ENCODE data around the gene HBS1L. TPM values are rescaled to one million over a fixed set of nuclear protein-coding genes. Genes with fewer than 3 reads are reported as not detected.

HBS1L gene
- total and polyA plus RNA-seq, 9 donors: 25.4 to 68.1 (median 55.9) TPM

GRCh38 chr6:135048915-135049314 is 5.7 kb downstream of the HBS1L start:
- no peaks in the 10 kb centered on the region for H3K36me3 ChIP-seq
- no peak overlapping the region for H3K27ac ChIP-seq
- H3K9me3 ChIP-seq: no peaks in the 10 kb centered on the region
- DNase-seq: no peak
- 74 to 98% (median 97%) methylated on average over 2 of the region's 2 CpGs for WGBS, 3 donors
- H3K4me3 ChIP-seq: no peak overlapping the region
- TF ChIP-seq EP300 (IDR thresholded peaks at IDR 0.05) (no peak), CTCF (IDR thresholded peaks at IDR 0.05) (no peak), POLR2A (IDR thresholded peaks at IDR 0.05) (no peak)
- H3K4me1 ChIP-seq (ENCODE audit: insufficient read depth): peaks cover 3% of the 10 kb centered on the region
- intact Hi-C loops (cut with DNase I): no loop called here
- H3K27me3 ChIP-seq: no peaks in the 10 kb centered on the region

DNA sequence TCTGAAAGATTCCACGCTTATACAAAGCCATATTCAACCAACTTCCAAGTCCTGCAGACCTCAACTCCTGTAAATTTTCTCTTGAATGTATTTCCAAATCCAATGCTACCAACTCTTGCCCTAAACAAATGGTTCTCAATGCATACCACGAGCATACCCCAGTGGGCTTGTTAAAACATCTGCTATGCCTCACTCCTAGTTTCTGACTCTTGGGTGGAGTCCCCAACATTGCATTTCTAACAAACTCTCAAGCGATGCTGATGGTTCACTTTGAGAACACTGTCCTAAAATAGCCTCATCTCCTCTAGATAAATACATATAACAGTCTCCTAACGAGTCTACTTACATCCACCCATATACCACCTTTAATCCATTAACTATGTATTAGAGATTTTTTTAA is 7.3 kb downstream of the HBS1L start:
- Histone ChIP-seq H3K4me1 (ENCODE audit: insufficient read depth) (peaks cover 3% of the 10 kb centered on the region), H3K4me3 (no peak overlapping the region), H3K9me3 (no peaks in the 10 kb centered on the region), H3K36me3 (no peaks in the 10 kb centered on the region), H3K27me3 (no peaks in the 10 kb centered on the region), H3K27ac (no peak overlapping the region)
- 90 to 91% (median 91%) methylated on average over 4 of the region's 4 CpGs for WGBS, 3 donors
- DNase-seq: no peak
- intact Hi-C loops (cut with DNase I): no loop called here
- TF ChIP-seq CTCF (IDR thresholded peaks at IDR 0.05) (no peak), POLR2A (IDR thresholded peaks at IDR 0.05) (no peak)

- 57 to 72% (median 66%) methylated on average over 2 of the region's 2 CpGs for WGBS, 3 donors
Measured at GRCh38 chr6:135046912-135047311, 7.7 kb downstream of the HBS1L start.

GRCh38 chr6:135044639-135045038 is 10.0 kb downstream of the HBS1L start:
- peaks cover 1% of the 10 kb centered on the region for H3K4me1 ChIP-seq (ENCODE audit: insufficient read depth)
- WGBS, 3 donors: 74 to 80% (median 78%) methylated on average over 3 of the region's 3 CpGs
- no peaks in the 10 kb centered on the region for H3K36me3 ChIP-seq
- no peak overlapping the region for H3K27ac ChIP-seq
- no peak for DNase-seq
- no peaks in the 10 kb centered on the region for H3K9me3 ChIP-seq
- intact Hi-C loops (cut with DNase I): no loop called here
- no peaks in the 10 kb centered on the region for H3K27me3 ChIP-seq
- TF ChIP-seq EP300 (IDR thresholded peaks at IDR 0.05) (no peak), POLR2A (IDR thresholded peaks at IDR 0.05) (no peak), CTCF (IDR thresholded peaks at IDR 0.05) (no peak)
- no peak overlapping the region for H3K4me3 ChIP-seq

More at GRCh38 chr6:135046912-135047311, 7.7 kb downstream of the HBS1L start:
- TF ChIP-seq POLR2A (IDR thresholded peaks at IDR 0.05): no peak
- TF ChIP-seq CTCF (IDR thresholded peaks at IDR 0.05): no peak
- TF ChIP-seq EP300 (IDR thresholded peaks at IDR 0.05): no peak
- H3K4me1 ChIP-seq (ENCODE audit: insufficient read depth): peaks cover 3% of the 10 kb centered on the region
- H3K27me3 ChIP-seq: no peaks in the 10 kb centered on the region
- H3K9me3 ChIP-seq: no peaks in the 10 kb centered on the region
- intact Hi-C loops (cut with DNase I): no loop called here
- H3K36me3 ChIP-seq: no peaks in the 10 kb centered on the region
- no peak overlapping the region for H3K27ac ChIP-seq
- no peak for DNase-seq
- no peak overlapping the region for H3K4me3 ChIP-seq

DNA sequence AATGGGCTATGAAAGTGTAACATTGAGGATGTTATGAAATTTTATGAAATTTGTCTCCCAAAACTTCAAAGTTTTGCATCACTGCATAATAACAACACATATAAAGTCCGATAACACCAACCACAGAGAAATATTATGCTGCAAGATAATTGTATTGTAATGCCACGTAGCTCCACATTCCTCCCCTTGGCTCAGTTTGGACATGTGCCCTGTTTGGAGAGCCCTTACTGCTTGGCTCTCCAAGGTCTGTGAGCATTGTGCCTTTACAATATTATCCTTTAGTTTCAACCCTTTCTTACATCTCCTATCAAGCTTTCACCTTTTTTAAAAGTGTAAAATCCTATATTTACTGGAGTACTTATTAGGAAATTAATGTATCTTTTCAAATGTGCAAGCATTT is 10.8 kb downstream of the HBS1L start:
- Histone ChIP-seq H3K4me3 (no peak overlapping the region), H3K9me3 (no peaks in the 10 kb centered on the region), H3K36me3 (no peaks in the 10 kb centered on the region), H3K4me1 (ENCODE audit: insufficient read depth) (peaks cover 1% of the 10 kb centered on the region), H3K27ac (no peak overlapping the region), H3K27me3 (no peaks in the 10 kb centered on the region)
- 78 to 87% (median 80%) methylated on average over 2 of the region's 2 CpGs for WGBS, 3 donors
- TF ChIP-seq CTCF (IDR thresholded peaks at IDR 0.05) (no peak), POLR2A (IDR thresholded peaks at IDR 0.05) (no peak), EP300 (IDR thresholded peaks at IDR 0.05) (no peak)
- intact Hi-C loops (cut with DNase I): no loop called here
- no peak for DNase-seq

Measured in ovary (tissue), 9 donors.